Measurements from ENCODE around the gene SLC38A9. TPM values are rescaled to one million over a fixed set of nuclear protein-coding genes. Genes with fewer than 3 reads are reported as not detected.

Gene SLC38A9
- total and polyA plus RNA-seq, 2 of the 8 experiments (the other 6 are each of a cell fraction or from before 2014, with no cell fraction given) = 29.2 to 43.7 TPM

DNA sequence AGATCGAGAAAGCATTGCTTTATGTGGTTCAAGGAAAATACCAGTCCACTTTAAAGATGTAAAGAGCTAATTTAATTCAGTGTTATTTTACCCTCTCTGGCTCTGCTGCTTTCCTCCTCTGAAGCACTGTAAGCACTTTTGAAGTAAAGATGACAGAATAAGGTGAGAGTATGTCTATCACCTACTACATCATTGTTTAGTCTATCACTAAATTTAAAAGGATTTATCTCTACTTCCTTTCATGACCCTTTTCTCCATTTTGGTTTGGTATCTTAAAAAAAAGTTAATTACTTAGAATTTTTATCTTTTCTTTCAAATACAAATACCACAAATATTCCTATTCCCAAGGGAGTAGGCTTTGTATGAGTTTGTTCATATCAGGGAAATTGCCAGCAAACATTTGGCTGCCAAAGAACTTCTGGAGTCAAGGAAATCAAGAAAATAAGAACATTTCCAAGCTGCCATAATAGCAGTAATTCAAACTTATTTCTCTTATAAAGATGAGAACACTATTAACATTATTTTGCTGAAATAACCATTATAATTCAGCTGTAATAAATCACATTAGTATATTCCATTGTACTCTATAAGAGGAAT is 77.8 kb downstream of the SLC38A9 start (continued):
- TF ChIP-seq, protein P1, sequence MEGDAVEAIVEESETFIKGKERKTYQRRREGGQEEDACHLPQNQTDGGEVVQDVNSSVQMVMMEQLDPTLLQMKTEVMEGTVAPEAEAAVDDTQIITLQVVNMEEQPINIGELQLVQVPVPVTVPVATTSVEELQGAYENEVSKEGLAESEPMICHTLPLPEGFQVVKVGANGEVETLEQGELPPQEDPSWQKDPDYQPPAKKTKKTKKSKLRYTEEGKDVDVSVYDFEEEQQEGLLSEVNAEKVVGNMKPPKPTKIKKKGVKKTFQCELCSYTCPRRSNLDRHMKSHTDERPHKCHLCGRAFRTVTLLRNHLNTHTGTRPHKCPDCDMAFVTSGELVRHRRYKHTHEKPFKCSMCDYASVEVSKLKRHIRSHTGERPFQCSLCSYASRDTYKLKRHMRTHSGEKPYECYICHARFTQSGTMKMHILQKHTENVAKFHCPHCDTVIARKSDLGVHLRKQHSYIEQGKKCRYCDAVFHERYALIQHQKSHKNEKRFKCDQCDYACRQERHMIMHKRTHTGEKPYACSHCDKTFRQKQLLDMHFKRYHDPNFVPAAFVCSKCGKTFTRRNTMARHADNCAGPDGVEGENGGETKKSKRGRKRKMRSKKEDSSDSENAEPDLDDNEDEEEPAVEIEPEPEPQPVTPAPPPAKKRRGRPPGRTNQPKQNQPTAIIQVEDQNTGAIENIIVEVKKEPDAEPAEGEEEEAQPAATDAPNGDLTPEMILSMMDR (IDR thresholded peaks at IDR 0.05; ENCODE audit: control extremely low read depth in 1 of 3, insufficient read depth in 1 of 3, low read depth in 1 of 3, low read length in 3 of 3) = no peak
- TF ChIP-seq RXRA (IDR thresholded peaks at IDR 0.05; ENCODE audit: insufficient read depth, low read depth, low read length) = no peak
- TF ChIP-seq CBX5 (IDR thresholded peaks at IDR 0.05; ENCODE audit: low read depth, low read length) = no peak
- no peak for TF ChIP-seq TCF12 (IDR thresholded peaks at IDR 0.05; ENCODE audit: low read depth, low read length)
- no peak for TF ChIP-seq POU5F1 (IDR thresholded peaks at IDR 0.05; ENCODE audit: low read depth, low read length)

All from H1 (cell line).